ENCODE measurements around the gene GPR17. TPM values are rescaled to one million over a fixed set of nuclear protein-coding genes. Genes with fewer than 3 reads are reported as not detected.

Gene GPR17
- total and polyA plus RNA-seq, 12 donors: 0.11 to 2.0 (median 0.35) TPM; not detected in 8

DNA sequence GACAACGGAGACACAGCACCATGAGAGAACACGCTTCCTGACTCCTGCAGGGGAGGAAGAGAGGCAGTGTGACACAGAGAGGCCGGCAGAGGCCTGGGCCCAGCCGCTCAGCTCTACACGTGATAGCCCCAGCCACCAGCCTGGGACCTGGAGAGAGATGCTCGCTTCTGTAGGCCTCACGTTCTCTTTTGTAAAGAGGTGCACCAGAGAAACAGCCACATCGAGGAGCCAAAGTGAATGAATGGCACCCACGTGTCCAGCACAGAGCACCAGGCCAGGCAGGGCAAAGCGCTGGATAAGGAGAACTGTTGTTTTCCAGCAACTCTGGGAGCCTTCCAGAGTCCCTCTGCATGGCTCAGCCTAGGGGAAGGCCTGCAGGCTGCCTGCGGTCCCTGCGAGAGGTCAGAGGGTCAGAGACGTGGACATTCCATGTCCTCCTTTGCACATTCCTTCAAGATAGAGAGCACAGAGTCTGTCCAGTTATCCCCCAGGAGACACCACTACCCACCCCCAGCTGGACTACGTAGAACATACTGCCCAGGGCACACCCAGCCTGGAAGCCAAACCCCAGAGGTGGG, 15.2 kb downstream of the GPR17 start:
- Histone ChIP-seq H3K4me1 (replicated peaks in 1 of 2) (no peaks in the 10 kb centered on the region), H3K36me3 (replicated peaks in 1 of 2) (no peaks in the 10 kb centered on the region), H3K9me3 (replicated peaks in 1 of 3) (no peaks in the 10 kb centered on the region), H3K27me3 (peaks cover 11% of the 10 kb centered on the region), H3K4me3 (no peak overlapping the region), H3K27ac (peak overlapping the region in 2 of 5 donors; percentile 34 to 70)
- peak in 1 of 7 donors; percentile 6 for DNase-seq
- TF ChIP-seq POLR2A (IDR thresholded peaks at IDR 0.05): no peak
- TF ChIP-seq, protein P1, sequence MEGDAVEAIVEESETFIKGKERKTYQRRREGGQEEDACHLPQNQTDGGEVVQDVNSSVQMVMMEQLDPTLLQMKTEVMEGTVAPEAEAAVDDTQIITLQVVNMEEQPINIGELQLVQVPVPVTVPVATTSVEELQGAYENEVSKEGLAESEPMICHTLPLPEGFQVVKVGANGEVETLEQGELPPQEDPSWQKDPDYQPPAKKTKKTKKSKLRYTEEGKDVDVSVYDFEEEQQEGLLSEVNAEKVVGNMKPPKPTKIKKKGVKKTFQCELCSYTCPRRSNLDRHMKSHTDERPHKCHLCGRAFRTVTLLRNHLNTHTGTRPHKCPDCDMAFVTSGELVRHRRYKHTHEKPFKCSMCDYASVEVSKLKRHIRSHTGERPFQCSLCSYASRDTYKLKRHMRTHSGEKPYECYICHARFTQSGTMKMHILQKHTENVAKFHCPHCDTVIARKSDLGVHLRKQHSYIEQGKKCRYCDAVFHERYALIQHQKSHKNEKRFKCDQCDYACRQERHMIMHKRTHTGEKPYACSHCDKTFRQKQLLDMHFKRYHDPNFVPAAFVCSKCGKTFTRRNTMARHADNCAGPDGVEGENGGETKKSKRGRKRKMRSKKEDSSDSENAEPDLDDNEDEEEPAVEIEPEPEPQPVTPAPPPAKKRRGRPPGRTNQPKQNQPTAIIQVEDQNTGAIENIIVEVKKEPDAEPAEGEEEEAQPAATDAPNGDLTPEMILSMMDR (IDR thresholded peaks at IDR 0.05): no peak
- intact Hi-C loops (cut with DNase I): no loop called here
- WGBS, 4 donors: 72 to 93% (median 79%) methylated on average over 9 to 14 of the region's 14 CpGs

DNA sequence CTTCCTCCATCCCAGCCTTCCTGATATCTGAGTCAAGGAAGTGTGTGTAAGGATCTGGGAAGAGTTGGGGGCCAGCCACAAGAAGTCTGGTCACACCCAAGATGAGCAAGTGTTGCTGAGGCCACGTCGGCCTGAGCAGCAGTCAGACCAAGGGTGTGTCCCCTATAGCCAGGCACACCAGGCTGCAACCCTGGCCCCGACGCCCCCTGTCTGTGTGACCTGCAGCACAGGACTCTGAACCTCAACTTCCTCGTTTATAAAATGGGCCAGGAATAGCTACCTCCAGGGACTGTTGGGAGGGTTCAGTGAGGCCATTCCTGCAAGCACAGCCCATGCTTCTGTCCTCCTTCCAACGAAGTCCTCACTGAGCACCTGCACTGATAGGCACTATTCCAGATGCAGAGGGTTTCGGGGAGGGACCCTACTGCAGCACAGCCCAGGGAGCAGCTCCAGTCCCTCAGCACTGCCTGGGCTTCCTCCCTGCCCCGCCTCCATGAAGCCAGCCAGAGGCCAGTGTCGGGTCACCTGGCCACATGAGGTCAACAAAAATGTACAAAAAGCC, 16.1 kb downstream of the GPR17 start:
- no peaks in the 10 kb centered on the region for H3K36me3 ChIP-seq (replicated peaks in 1 of 2)
- DNase-seq: peak in 3 of 7 donors; percentile 6 to 54 (median 38)
- H3K27ac ChIP-seq: peak overlapping the region in 1 of 5 donors; percentile 70
- no peaks in the 10 kb centered on the region for H3K4me1 ChIP-seq (replicated peaks in 1 of 2)
- H3K9me3 ChIP-seq (replicated peaks in 1 of 3): no peaks in the 10 kb centered on the region
- H3K27me3 ChIP-seq: peaks cover 11% of the 10 kb centered on the region
- H3K4me3 ChIP-seq: no peak overlapping the region
- WGBS, 4 donors: 65 to 75% (median 67%) methylated on average over 4 to 9 of the region's 9 CpGs
- intact Hi-C loops (cut with DNase I): no loop called here
- TF ChIP-seq POLR2A (IDR thresholded peaks at IDR 0.05): no peak
- TF ChIP-seq, protein P1 (IDR thresholded peaks at IDR 0.05): no peak

DNA sequence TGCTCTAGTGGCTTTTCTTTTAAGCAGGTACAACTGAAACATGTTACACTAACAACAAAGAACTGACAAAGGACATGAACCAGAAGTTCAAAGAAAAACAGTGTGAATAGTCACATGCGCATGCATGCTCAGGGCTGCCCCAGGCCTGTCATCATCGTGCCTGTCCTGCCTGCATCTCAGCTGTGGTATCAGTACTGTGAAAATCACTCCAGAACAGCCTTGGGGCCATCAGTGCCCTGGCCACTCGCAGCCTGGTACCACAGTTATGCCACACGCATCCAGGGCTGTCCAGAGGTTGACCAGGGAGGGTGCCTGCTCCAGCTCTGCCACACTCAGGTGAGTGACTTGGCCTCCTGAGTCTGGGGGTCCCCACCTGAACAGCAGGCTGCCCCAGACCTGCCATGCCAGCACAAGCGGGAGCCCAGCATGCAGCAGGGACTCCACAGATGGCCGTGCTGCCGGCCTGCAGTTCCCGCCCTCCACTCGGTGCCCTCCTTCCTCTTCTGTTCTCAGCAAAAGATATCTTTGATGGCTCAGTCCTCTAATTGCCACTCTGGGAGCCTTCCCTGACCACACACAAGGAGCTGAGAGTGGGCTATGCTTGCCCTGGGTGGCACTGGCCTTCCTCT, 17.1 kb downstream of the GPR17 start:
- Histone ChIP-seq H3K9me3 (replicated peaks in 1 of 3) (no peaks in the 10 kb centered on the region), H3K4me3 (no peak overlapping the region), H3K27me3 (peaks cover 11% of the 10 kb centered on the region), H3K27ac (peak overlapping the region in 1 of 5 donors; percentile 83), H3K36me3 (replicated peaks in 1 of 2) (no peaks in the 10 kb centered on the region), H3K4me1 (replicated peaks in 1 of 2) (no peaks in the 10 kb centered on the region)
- TF ChIP-seq, protein P1 (IDR thresholded peaks at IDR 0.05): no peak
- TF ChIP-seq POLR2A (IDR thresholded peaks at IDR 0.05): no peak
- intact Hi-C loops (cut with DNase I): no loop called here
- 68 to 75% (median 69%) methylated on average over 6 to 9 of the region's 9 CpGs for WGBS, 4 donors
- peak in 1 of 7 donors; percentile 7 for DNase-seq

DNA sequence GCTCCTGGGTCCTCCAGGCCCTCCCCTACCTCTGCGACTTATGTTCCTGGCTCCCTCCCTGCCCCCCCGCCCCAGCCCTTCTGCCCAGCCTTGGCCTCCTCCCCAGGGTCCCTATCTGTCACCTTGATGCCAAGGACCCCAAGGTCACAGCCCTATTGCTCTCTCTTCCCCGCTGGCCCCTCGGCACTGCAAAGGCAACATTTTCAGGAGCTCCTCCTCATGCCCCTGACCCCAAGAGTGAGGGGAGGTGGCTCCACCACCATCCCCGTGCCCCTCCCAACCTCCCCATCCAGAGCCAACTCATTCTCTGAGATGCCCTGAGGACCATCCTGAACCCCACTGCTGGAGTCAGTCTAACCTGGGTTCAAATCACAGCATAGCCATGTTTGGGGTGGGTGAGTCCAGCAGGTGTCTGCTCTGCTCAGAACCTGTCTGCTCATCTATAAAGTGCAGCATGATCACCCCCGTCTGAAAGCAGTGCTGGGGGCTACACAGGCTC, 17.7 kb downstream of the GPR17 start:
- WGBS, 4 donors: 49 to 69% (median 57%) methylated on average over 5 to 6 of the region's 6 CpGs
- Histone ChIP-seq H3K36me3 (replicated peaks in 1 of 2) (no peaks in the 10 kb centered on the region), H3K9me3 (replicated peaks in 1 of 3) (no peaks in the 10 kb centered on the region), H3K27me3 (peaks cover 11% of the 10 kb centered on the region), H3K4me3 (peak overlapping the region in 1 of 4 donors; percentile 42), H3K4me1 (replicated peaks in 1 of 2) (no peaks in the 10 kb centered on the region), H3K27ac (peak overlapping the region in 1 of 5 donors; percentile 83)
- DNase-seq: peak in 2 of 7 donors; percentile 10 to 11
- intact Hi-C loops (cut with DNase I): no loop called here
- no peak for TF ChIP-seq POLR2A (IDR thresholded peaks at IDR 0.05)
- TF ChIP-seq, protein P1 (IDR thresholded peaks at IDR 0.05): no peak

All from adrenal gland (tissue), 12 donors.